Astrocyte of the hippocampus (primary cell): ENCODE measurements around the gene SEMA6B.
A peak's percentile ranks its signal among the peaks of the same experiment; 100 is the strongest.
"Not testable (repeated sequence)": the region's sequence is repeated elsewhere in the genome, so short reads cannot be mapped to it uniquely, and the experiment has no call there.

Experiments used
- DNase-seq: peaks from one replicate; pipeline ENCODE4 v3.0.0; 2011; ENCODE audit warnings: low read depth, low spot score

The SEMA6B gene

DNA sequence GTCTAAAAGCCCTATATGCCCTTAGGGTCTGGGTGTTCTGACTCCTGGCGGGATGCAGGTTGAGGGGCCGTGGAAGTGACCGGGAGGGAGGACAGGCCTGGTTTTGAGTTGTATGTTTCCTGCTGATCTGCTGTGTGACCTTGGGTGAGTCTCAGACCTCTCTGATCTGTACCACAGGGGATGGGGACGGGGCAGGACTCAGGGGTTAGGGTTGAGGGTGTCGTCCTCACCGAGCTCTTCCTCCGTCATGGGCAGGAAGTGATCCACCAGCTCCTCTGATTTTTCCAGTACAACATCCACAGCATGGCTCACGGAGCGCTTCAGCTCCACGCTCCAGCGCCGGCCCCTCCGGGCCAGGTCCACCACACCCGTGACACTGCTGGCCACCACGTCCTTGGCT lies 30.6 kb downstream of the SEMA6B start:
- no peak for DNase-seq

GRCh38 chr19:4527377-4527776 lies 32.1 kb downstream of the SEMA6B start:
- DNase-seq, result not testable (repeated sequence)

GRCh38 chr19:4525563-4526002 lies 33.9 kb downstream of the SEMA6B start:
- DNase-seq, result no peak

- peak; percentile 42 for DNase-seq
These were observed 34.5 kb downstream of the SEMA6B start for GRCh38 chr19:4524808-4525562.

GRCh38 chr19:4523306-4524110 lies 36.0 kb downstream of the SEMA6B start:
- peak; percentile 39 for DNase-seq

DNA sequence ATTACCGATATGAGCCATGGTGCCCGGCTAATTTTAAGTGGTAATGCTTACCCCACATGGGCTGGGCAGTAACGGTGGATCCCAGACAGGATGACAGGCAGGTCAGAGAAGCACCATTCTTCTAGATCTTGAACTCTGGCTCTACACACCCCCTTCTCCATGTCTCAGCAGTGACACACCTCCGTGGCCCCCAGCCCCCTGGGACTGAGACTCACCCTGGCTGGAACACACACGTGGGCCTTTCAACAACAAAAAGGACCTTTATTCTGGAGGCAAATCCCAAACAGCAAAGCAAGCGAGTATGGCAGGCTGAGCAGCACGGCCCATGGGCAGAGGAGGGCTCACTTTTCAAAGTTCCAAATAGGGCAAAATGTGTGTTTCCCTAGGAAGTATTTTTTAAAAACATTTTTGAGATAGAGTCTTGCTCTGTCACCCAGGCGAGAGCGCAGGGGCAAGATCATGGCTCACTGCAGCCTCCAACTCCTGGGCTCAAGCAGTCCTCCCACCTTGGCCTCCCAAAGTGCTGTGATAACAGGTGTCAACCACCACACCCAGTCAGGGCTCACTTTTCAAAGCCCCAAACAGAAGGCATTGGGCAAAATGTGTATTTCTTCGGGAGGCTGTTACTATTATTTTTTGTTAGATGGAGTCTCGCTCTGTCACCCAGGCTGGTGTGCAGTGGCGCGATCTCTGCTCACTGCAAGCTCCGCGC lies 37.0 kb downstream of the SEMA6B start:
- no peak for DNase-seq

GRCh38 chr19:4521888-4522242 lies 37.6 kb downstream of the SEMA6B start:
- no peak for DNase-seq

- no peak for DNase-seq
These were observed 38.2 kb downstream of the SEMA6B start for GRCh38 chr19:4521170-4521887.

DNA sequence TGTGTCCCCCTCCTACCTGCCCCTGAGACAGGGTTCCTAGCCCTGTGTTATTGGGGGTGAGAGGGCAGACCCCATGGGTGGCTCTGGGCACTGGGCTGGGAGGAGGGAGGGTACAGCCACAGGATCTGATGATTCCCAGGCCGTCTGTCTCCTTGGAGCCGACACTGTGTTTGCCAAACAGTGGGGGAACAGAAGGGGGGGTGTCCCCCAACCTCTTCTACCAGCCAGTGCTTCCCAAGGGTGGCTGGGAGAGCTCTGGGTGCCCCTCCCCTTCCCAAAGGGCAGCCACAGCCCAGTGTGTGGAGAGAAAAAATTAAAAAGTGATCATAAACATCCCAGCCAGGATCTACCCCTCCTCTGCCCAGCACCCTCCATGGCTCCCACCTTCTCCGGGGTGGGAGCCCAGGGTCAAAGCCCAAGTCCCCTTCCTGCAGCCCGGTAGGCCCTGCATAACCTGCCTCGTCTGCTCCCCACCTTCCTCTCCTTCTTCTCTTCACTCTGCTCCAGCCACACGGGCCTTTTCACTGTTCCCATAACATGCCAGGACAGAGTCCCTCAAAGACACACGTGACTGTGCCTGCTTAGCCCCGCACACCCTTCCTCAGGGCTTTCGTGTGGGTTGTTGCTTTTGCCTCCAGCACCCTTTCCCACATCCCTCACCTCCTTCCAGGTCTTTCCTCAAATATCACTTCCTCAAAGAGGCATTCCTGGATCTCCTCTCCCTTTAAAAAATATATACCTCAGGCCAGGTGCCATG lies 39.8 kb downstream of the SEMA6B start:
- DNase-seq, result no peak

DNA sequence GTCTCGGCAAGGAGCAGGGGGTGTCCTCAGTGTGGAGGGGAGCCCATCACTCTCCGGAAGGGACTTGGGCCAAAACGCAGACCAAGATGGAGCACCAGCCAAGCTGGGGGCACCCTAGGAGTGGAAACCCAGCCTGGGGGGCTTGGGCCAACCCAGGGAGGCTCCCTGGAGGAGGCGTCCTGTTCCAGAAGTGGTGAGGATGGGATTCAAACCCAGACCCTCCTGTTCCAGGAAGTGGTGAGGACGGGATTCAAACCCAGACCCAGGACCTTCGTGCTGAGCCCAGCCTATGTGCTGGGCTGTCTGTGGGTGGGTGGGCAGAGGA lies 40.4 kb downstream of the SEMA6B start:
- no peak for DNase-seq

DNA sequence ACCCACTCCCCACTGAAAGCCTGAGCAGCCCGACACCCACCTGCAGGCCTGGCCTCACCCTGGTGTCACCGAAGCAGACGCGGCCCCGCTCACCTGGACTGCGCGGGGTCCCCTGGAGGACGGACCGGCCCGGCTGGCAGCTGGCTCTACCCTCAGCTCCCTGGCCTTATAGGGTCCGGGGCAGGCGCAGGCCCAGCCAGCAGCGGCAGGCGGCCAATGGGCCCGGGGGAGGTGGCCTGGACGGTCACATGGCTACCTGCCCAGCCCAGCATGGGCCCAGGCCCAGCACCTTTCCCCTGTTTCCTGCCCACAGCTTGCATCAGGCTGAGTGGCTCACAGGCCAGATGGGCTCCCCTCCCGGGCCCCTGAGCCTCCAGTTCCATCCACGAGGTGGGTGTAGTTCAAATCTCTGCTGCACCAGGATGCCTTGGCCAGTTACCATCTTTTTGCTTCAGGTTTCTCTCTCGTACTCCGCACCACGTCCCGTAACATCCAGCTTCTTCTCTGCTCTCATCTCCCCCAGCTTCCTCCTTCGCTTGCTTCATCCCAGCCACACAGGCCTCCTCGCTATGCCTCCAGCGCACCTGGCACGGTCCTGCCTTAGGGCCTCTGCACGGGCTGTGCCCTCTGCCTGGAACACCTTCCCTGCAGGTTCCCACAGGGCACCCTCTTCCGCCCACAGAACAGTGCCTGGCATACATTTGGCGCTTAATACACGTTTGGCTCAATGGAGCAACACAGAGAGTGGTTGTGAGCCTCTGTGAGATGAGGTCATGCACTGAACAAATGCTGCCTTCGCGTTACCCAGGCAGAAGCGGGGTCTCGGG lies 40.9 kb downstream of the SEMA6B start, which contains the start of gene PLIN4:
Gene PLIN4, minus strand, starts transcription at position 142 of the 827 bp plus-strand sequence. CDS start 214 bp downstream, outside the sequence.
- DNase-seq, result peak; percentile 61

- DNase-seq, result no peak
These were observed 41.9 kb downstream of the SEMA6B start for GRCh38 chr19:4517451-4518057.

- DNase-seq, result no peak
These were observed 42.6 kb downstream of the SEMA6B start for GRCh38 chr19:4516939-4517300.

DNA sequence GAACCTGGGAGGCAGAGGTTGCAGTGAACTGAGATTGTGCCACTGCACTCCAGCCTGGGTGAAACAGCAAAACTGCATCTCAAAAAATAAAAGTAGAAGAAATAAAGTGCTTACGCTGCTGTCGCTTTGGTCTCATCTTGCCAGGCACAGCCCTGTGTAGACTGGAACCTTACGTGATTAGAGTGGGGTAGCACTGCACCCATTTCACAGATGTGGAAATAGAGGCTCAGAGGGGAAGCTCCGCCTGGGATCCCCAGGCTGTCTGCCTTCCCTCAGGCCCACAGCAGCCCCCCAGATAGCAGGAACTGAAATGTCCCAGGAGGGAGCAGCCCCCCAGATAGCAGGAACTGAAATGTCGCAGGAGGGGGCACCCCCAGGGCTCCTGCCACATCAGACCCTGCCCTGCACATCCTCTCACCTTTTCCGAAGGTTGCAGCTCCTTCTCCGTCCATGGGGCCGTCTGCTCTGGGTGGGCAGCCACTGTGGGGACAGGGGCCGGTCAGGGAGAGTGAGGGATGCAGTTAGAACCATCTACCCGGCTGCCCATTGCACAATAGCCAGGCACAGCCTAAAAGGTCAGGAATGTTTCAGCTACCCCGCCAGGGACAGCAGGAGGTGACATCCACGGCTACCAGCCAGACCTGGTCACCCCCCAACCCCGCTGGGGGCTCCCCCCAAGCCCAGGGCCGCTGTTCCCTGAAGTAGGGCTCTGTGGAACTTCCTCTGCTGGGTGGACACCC lies 43.1 kb downstream of the SEMA6B start:
- DNase-seq, result no peak

DNA sequence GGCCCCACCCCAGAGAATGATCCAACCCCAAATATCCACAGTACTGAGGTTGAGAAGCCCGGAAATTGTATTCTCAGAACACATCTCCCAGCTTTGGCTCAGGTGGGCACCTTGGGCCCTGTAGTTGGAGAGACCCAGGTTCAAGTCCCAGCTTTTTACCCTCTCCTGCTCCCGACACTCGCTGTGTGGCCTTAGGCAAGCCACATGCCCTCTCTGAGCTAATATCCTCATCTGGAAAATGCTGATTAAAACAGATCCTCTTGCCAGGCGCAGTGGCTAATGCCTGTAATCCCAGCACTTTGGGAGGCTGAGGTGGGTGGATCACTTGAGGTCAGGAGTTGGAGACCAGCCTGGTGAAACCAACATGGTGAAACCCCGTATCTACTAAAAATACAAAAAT lies 43.8 kb downstream of the SEMA6B start:
- no peak for DNase-seq

DNA sequence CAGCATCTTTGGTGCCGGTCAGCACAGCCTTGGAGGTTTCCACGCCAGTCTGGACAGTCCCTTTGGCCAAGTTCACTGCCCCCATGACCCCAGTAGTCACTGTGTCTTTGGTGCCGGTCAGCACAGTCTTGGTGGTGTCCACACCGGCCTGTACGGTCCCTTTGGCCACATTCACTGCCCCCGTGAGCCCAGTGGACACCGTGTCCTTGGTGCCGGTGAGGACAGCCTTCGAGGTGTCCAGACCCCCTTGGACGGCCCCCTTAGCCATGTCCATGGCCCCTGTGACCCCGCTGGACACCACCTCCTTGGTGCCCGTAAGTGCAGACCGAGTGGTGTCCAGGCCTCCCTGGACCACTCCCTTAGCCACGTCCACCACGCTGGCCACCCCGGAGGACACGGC lies 46.2 kb downstream of the SEMA6B start:
- no peak for DNase-seq

GRCh38 chr19:4512070-4512469 lies 47.4 kb downstream of the SEMA6B start:
- DNase-seq, result no peak

DNA sequence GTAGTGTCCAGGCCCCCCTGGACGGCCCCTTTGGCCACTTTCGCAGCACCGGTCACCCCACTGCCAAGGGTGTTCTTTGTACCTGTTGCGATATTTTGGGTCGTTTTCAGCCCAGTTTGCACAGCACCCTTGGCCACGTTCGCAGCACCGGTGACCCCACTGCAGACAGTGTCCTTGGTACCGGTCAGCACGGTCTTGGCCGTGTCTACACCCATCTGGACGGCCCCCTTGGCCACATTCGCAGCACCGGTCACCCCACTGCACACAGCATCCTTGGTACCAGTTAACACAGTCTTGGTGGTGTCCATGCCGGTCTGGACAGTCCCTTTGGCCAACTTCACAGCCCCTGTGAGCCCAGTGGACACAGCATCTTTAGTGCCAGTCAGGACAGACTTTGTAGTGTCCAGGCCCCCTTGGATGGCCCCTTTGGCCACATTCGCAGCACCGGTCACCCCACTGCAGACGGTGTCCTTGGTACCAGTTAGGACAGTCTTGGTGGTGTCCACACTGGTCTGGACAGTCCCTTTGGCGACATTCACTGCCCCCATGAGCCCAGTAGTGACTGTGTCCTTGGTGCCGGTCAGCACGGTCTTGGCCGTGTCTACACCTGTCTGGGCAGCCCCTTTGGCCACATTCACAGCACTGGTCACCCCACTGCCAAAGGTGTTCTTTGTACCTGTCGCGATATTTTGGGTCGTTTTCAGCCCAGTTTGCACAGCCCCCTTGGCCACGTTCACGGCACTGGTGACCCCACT lies 48.0 kb downstream of the SEMA6B start:
- DNase-seq, result no peak
